Ishikawa (cell line): ENCODE data around the gene MCM8.

ENCODE experiments used
- CEBPB ChIP-seq: IDR thresholded peaks from 2 replicates; pipeline ENCODE4 v1.6.1; 2012
- CREB1 ChIP-seq: IDR thresholded peaks from 2 replicates; pipeline ENCODE4 v1.6.1; 2012; ENCODE audit warnings: low read depth
- EP300 ChIP-seq: IDR thresholded peaks from 2 replicates; pipeline ENCODE4 v1.6.1; 2012; ENCODE audit warnings: borderline replicate concordance
- FOXM1 ChIP-seq: IDR thresholded peaks from 2 replicates; pipeline ENCODE4 v1.6.1; 2012; ENCODE audit warnings: low read depth, borderline replicate concordance
- MAX ChIP-seq: IDR thresholded peaks from 2 replicates; pipeline ENCODE4 v1.6.1; 2012
- NFIC ChIP-seq: IDR thresholded peaks from 2 replicates; pipeline ENCODE4 v1.6.1; 2012
- RAD21 ChIP-seq: IDR thresholded peaks from 2 replicates; pipeline ENCODE4 v1.6.1; 2012; ENCODE audit warnings: low read depth
- TAF1 ChIP-seq: IDR thresholded peaks from 2 replicates; pipeline ENCODE4 v1.6.1; 2012; ENCODE audit warnings: low read depth, mild to moderate bottlenecking
- TEAD4 ChIP-seq: IDR thresholded peaks from 2 replicates; pipeline ENCODE4 v1.6.1; 2012
- YY1 ChIP-seq: IDR thresholded peaks from 2 replicates; pipeline ENCODE4 v1.6.1; 2012; ENCODE audit warnings: low read depth
- ZBTB7A ChIP-seq: IDR thresholded peaks from 2 replicates; pipeline ENCODE4 v1.6.1; 2012; ENCODE audit warnings: low read depth
- TF ChIP-seq, protein P1 (sequence below): IDR thresholded peaks from 2 replicates; pipeline ENCODE4 v1.6.1; 2012; ENCODE audit warnings: low read depth, mild to moderate bottlenecking

DNA sequence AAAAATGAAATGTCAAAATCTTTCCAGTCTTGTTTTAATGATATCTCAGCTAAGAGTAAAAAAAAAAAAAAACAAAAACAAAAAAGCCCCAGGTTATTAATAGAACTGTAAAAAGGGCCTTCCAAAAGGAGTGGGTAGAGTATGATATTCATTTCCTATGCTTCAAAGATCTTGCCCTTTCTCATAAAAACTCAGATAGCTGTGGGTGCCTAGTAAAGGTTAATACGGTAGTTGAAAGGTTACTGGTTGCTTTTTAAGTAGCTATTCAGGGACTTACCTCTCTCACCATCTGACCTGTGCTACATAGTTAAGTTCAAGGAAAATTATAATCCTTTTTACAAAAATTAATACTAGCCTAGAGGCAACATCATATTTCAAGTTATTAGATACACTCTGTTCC lies 15.1 kb upstream of the MCM8 start:
- TF ChIP-seq CREB1, result no peak
- TF ChIP-seq, protein P1, sequence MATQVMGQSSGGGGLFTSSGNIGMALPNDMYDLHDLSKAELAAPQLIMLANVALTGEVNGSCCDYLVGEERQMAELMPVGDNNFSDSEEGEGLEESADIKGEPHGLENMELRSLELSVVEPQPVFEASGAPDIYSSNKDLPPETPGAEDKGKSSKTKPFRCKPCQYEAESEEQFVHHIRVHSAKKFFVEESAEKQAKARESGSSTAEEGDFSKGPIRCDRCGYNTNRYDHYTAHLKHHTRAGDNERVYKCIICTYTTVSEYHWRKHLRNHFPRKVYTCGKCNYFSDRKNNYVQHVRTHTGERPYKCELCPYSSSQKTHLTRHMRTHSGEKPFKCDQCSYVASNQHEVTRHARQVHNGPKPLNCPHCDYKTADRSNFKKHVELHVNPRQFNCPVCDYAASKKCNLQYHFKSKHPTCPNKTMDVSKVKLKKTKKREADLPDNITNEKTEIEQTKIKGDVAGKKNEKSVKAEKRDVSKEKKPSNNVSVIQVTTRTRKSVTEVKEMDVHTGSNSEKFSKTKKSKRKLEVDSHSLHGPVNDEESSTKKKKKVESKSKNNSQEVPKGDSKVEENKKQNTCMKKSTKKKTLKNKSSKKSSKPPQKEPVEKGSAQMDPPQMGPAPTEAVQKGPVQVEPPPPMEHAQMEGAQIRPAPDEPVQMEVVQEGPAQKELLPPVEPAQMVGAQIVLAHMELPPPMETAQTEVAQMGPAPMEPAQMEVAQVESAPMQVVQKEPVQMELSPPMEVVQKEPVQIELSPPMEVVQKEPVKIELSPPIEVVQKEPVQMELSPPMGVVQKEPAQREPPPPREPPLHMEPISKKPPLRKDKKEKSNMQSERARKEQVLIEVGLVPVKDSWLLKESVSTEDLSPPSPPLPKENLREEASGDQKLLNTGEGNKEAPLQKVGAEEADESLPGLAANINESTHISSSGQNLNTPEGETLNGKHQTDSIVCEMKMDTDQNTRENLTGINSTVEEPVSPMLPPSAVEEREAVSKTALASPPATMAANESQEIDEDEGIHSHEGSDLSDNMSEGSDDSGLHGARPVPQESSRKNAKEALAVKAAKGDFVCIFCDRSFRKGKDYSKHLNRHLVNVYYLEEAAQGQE, result no peak
- no peak for TF ChIP-seq NFIC
- TF ChIP-seq MAX, result no peak
- TF ChIP-seq CEBPB, result no peak
- TF ChIP-seq YY1, result no peak
- no peak for TF ChIP-seq FOXM1
- no peak for TF ChIP-seq TAF1
- TF ChIP-seq TEAD4, result no peak
- TF ChIP-seq RAD21, result no peak
- TF ChIP-seq ZBTB7A, result no peak
- TF ChIP-seq EP300, result no peak
